Measurements from ENCODE around the gene OCA2.

OCA2 gene

DNA sequence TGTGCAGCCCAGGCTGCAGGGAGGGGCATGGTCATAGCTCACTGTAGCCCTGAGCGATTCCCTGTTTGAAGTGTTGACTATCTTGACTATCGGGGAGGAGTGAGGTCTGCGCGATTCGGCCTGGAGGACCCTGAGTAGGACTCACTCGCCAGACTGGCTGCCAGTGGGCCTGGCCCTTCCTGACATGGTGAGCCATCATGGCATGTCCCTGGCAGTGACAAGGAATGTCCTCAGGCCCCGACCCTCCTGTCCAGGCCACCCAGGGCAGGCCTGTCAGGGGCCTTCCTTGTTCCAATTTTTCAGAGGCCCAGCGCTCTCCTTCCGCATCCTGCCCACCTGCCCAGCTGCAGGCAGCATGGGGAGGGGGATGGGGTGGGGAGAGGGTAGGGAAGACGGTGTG, 5.2 kb upstream of the OCA2 start:
- no peak for DNase-seq (ENCODE audit: low spot score)

DNA sequence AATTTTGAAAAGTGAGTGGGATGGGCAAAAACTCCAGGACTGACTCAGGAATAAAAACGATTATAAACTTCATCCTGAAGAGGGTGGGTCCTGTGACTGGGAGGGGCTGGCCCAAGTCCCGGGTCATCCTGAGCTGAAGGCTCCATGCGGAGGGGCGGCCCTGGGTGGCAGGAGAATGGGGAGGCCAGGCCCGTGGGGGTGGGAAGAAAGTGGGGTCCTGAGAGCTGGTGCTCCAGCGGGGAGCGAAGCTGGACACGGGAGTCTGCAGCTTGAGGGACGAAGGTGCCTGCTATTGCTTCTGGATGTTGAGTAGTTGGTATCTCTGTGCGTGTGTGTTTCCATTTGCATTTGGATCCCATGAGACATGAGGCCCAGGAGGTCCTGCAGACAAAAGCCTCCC, 4.7 kb upstream of the OCA2 start:
- no peak for DNase-seq (ENCODE audit: low spot score)

GRCh38 chr15:28101983-28102441, 2.9 kb upstream of the OCA2 start:
- no peak for DNase-seq (ENCODE audit: low spot score)

DNA sequence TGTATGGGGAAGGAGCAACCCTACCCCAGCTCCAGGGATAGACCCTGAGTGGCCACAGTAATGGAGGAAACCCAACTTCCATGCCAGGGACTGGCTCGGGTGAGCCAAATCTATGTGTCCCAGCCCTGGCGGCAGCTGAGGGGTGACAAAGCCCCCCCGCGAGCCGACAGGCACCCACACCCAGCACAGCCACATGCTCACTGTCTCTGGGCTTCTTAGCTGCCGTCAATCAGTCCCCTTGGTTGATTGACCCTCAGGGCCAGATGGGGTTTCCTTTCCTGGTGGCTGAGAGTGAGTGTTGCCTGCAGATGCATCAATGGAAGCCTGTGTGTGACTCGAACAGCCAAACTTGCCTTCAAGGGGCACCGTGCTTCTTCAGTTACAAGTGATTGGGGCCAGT, 2.1 kb upstream of the OCA2 start:
- DNase-seq (ENCODE audit: low spot score), result no peak

GRCh38 chr15:28100516-28101195, 1.5 kb upstream of the OCA2 start:
- DNase-seq (ENCODE audit: low spot score), result no peak

- DNase-seq (ENCODE audit: low spot score), result no peak
These were observed 533 bp upstream of the OCA2 start for GRCh38 chr15:28099555-28100140.

GRCh38 chr15:28098360-28098765, 752 bp downstream of the OCA2 start:
- DNase-seq (ENCODE audit: low spot score), result no peak

DNA sequence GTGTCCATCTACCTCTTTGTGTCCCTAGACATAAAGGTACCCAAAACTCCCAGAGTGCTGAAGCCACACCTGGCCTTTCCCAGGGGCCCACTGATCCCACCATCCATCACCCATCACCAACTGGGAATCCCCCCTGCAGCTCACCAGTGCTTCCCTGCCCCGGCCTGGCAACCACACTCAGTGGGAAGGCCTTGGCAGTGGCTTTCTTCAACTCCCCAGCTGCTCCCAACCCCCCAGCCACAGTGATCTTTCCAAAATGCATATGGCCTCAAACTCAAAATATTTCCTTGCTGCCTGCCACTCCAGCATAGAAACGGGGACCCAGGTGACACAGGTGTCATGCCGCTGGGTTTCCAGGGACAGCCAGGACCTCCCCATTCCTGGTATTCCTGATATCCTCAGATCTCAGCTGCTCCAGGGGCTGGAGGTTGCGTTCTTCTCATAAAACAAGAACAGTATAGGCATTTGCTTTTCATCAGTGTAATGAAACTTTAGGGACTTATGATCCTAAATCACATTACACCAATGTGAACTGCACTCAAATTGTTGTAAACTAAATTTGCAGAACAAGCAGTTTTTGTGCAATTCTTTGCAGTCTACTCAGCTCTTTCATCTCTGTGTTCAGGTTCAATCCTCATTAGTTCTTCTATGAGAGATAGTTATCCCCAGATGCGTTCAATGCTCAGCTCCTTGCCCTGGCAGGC, 1.3 kb downstream of the OCA2 start:
- no peak for DNase-seq (ENCODE audit: low spot score)

- DNase-seq (ENCODE audit: low spot score), result no peak
These were observed 2.3 kb downstream of the OCA2 start for GRCh38 chr15:28096670-28097431.

- DNase-seq (ENCODE audit: low spot score), result no peak
These were observed 2.8 kb downstream of the OCA2 start for GRCh38 chr15:28096411-28096669.

DNA sequence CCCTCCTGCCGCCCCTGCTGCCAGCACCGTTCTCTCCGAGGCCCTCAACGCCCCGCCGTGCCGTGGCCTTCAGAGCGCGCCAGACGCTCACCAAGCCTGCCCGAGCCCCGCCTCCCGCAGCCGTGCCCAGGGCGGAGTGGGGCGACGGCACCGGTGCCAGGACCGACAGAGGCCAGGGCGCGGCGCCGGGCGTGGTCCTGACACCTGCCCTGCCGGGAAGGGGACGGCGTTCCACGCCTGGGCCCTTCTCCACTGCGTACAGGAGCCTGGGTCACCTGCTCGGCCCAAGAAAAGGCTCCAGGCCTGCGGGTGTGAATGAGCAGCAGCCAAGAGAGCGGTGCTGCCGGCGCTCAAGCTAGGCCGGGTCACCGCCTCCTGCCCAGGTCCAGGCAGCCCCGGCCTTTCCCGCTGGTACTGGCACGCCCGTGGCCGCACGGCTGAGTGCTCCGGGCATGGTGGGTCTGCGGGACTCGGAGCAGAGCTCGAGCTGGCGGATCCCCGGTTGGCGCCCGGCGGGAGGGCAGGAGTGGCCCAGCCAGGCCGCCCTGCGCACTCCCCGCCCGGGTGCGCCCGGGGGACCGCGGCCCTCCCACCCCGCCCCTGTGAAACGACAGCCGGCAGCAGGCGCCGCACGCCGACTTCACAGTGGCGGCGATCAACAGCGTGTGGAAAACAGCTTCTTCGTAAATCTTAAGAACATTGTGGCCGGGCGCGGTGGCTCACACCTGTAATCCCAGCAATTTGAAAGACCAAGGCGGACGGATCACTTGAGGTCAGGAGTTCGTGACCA, 4.2 kb downstream of the OCA2 start:
- DNase-seq (ENCODE audit: low spot score), result no peak

- no peak for DNase-seq (ENCODE audit: low spot score)
These were observed 5.2 kb downstream of the OCA2 start for GRCh38 chr15:28093752-28094535.

- DNase-seq (ENCODE audit: low spot score), result no peak
These were observed 7.8 kb downstream of the OCA2 start for GRCh38 chr15:28091313-28091712.

- DNase-seq (ENCODE audit: low spot score), result peak; percentile 58
These were observed 12.9 kb downstream of the OCA2 start for GRCh38 chr15:28086175-28086703.

DNA sequence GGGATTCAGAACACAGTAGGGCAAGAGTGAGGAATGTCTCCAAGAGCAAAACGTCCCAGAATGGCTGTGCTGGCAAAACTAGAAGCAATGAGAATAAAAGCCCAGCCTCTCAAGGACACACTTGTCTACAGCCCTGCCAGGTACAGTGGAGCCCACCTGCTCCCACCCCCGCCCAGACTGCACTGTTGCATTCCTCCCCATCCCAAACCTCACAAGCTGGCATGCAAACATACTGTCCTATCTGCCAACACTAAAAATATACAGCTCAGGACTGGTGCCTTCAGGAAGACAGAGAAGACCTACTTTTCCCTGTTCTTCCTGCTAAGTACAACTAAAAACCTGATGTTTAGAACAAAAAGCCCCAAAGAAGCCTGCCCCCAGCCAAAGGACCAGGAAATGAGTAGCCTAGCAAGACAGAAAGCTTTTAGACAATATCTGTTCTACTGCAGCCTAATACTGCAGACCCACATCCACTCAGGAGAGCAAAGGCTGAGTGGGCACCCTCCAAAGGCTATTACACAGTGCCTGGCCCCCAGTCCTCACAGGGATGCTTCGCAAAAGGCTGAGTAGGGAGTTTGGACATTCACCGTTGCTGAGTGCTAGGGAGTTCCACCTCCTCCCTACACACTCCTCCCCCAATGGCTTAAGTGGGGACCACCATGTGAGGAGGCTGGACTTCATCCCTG, 13.5 kb downstream of the OCA2 start:
- DNase-seq (ENCODE audit: low spot score), result no peak

GRCh38 chr15:28084547-28084946, 14.6 kb downstream of the OCA2 start:
- DNase-seq (ENCODE audit: low spot score), result no peak

DNA sequence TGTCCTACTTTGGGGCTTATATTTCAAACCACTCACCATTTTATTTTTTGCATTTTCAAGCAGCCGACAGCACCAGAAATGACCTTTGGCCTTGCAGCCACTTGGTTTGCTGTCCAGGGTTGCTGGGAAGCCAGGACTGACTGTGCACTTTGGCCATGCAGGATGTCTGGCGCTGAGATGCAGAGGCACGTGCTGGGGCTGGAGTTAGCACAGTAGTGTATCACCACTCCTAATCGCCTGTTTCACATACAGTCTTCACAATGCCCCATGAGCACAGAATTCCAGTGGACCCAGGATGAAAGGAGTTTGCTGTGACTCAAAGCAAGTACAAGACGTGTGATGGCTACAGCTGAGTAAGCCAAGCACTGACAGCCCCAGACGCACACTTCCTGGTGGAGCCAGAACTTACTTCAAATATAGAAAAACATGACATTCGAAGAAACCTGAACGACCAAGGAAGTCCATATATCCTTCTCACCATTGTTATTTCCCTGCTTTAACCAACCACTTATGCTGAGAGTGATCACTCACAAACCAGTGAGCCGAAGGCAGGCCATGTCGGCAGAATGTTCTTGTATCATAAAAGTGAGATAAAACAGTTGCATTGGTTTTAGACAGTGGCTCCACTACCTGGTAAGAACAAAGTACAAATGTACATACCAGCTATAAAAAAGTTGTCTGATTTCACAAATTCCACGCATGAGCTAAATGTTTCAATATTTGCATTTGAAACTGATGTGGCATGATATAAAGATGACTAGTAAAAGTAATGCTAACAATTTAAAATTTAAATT, 16.0 kb downstream of the OCA2 start:
- DNase-seq (ENCODE audit: low spot score), result no peak

- DNase-seq (ENCODE audit: low spot score), result no peak
These were observed 17.5 kb downstream of the OCA2 start for GRCh38 chr15:28081594-28081993.

DNA sequence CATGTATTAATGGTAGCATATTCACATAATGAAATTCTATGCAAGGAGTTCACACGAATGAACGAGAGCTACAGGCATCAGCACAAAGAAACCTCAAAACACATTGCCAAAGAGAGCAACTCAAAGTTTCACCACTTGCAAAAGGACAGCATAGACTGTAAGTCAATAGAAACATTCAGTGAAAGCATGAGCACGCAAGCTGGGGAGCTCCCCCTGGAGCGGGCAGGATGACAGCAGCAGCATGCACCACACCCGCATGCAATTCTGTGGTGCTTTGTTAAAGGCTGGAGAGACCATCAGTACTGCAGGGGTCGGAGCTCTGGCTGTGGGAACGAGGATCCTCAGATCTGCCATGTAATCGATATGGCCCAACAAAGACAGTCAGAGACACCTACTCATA, 18.7 kb downstream of the OCA2 start:
- no peak for DNase-seq (ENCODE audit: low spot score)

Data from CD4-positive, alpha-beta T cell treated with Interleukin-15 for 4 hours (primary cell).